Sigmoid colon (tissue), 4 donors: ENCODE results near the gene CTNNA2.

Experiments
- CTCF ChIP-seq, 4 experiments: fragments of 450-650 bp in 3 of 4; fragments of 200-600 bp in 1 of 4; IDR thresholded peaks; one replicate each; pipeline ENCODE4 v1.5.1; 2016 to 2019; ENCODE audit warnings: antibody characterized with exemption in 4 of 4, mild to moderate bottlenecking in 3 of 4, moderate library complexity in 2 of 4
- POLR2A ChIP-seq, 2 donors: fragments of 450-650 bp; IDR thresholded peaks; one replicate each; pipeline ENCODE4 v1.6.1; 2016; ENCODE audit warnings: antibody characterized with exemption in 2 of 2, mild to moderate bottlenecking in 2 of 2, moderate library complexity in 2 of 2
- POLR2AphosphoS5 ChIP-seq, 4 donors: sonication (generic); formaldehyde crosslinking; IDR thresholded peaks; one replicate each; pipeline ENCODE4 v1.6.1; 2017; ENCODE audit warnings: antibody characterized with exemption in 4 of 4

GRCh38 chr2:79638410-79638809 lies 125.6 kb downstream of the CTNNA2 start:
- TF ChIP-seq POLR2AphosphoS5 (IDR thresholded peaks at IDR 0.05) (no peak), POLR2A (IDR thresholded peaks at IDR 0.05) (no peak), CTCF (IDR thresholded peaks at IDR 0.05) (no peak)
